T-cell (primary cell): Measurements from ENCODE around the gene DNAJB1. TPM values are rescaled to one million over a fixed set of nuclear protein-coding genes. Genes with fewer than 3 reads are reported as not detected.
A peak's percentile ranks its signal among the peaks of the same experiment; 100 is the strongest.

ENCODE experiments used
- ATAC-seq, 4 experiments: fragments of 200-7000 bp in 3 of 4; fragments of 150-1000 bp in 1 of 4; cut with Tn5 transposase; replicated peaks in 1 of 4; 1 replicate in 3 of 4; 2 replicates in 1 of 4; pipeline ENCODE4 v1.10.0; 2021; ENCODE audit warnings: moderate library complexity in 3 of 4, mild to moderate bottlenecking in 2 of 4, moderate number of reproducible peaks in 1 of 4
- CTCF ChIA-PET, 2 donors: fragments of 300-600 bp; sonication (Branson Sonifier 250); formaldehyde crosslinking; loops; one replicate each; lab custom pipeline; 2022; ENCODE audit warnings: antibody characterized with exemption in 2 of 2; lab: Charles Lee
- POLR2A ChIA-PET, 2 donors: fragments of 300-600 bp; sonication (Branson Sonifier 250); formaldehyde crosslinking; loops; one replicate each; lab custom pipeline; 2022; ENCODE audit warnings: antibody characterized with exemption in 2 of 2; lab: Charles Lee
- DNase-seq, 35 experiments: peaks; one replicate each; pipeline versions ENCODE4 v3.0.0 to v3.0.0-alpha.2; 2013 to 2023
- H3K27ac ChIP-seq: one replicate; pipeline ENCODE4 v1.5.1; 2013; ENCODE audit warnings: low read length
- H3K27me3 ChIP-seq, 2 experiments: replicated peaks in 1 of 2; 1 replicate in 1 of 2; 2 replicates in 1 of 2; pipeline versions ENCODE4 v1.6.1 to v1.7.0; 2013; ENCODE audit warnings: low read length in 1 of 2, mixed read lengths in 1 of 2; ENCODE audit not compliant: control insufficient read depth in 2 of 2, insufficient read depth in 2 of 2; ENCODE audit errors: extremely low read depth in 1 of 2
- H3K36me3 ChIP-seq, 2 donors: 1 replicate in 1 of 2; 2 replicates in 1 of 2; pipeline versions ENCODE4 v1.6.1 to v1.7.0; 2013; ENCODE audit warnings: low read length in 1 of 2; ENCODE audit not compliant: control insufficient read depth in 2 of 2, insufficient read depth in 1 of 2; ENCODE audit errors: extremely low read depth in 1 of 2
- H3K4me1 ChIP-seq, 2 experiments: 1 replicate in 1 of 2; 2 replicates in 1 of 2; pipeline versions ENCODE4 v1.6.1 to v1.7.0; 2013; ENCODE audit warnings: low read length in 2 of 2, mixed read lengths in 1 of 2; ENCODE audit not compliant: insufficient read depth in 2 of 2, control insufficient read depth in 1 of 2; ENCODE audit errors: extremely low read depth in 1 of 2
- H3K4me3 ChIP-seq, 2 donors: 1 replicate in 1 of 2; 2 replicates in 1 of 2; pipeline versions ENCODE4 v1.5.1 to v1.7.0; 2013; ENCODE audit warnings: mild to moderate bottlenecking in 2 of 2, low read length in 1 of 2, moderate library complexity in 1 of 2; ENCODE audit not compliant: control insufficient read depth in 1 of 2; ENCODE audit errors: extremely low read depth in 1 of 2
- H3K9me3 ChIP-seq: 2 replicates; pipeline ENCODE4 v1.7.0; 2013
- H3K27ac Mint-ChIP-seq, 2 donors: one replicate each; pipeline ENCODE4 v1.8.0; 2020 to 2021; ENCODE audit warnings: mild to moderate bottlenecking in 2 of 2, mixed read lengths in 2 of 2
- H3K27me3 Mint-ChIP-seq, 2 donors: one replicate each; pipeline ENCODE4 v1.8.0; 2021 to 2022; ENCODE audit warnings: mixed read lengths in 2 of 2
- H3K36me3 Mint-ChIP-seq: one replicate; pipeline ENCODE4 v1.8.0; 2021; ENCODE audit warnings: mixed read lengths
- H3K4me1 Mint-ChIP-seq, 3 donors: one replicate each; pipeline ENCODE4 v1.8.0; 2020 to 2022; ENCODE audit warnings: mixed read lengths in 3 of 3, mild to moderate bottlenecking in 1 of 3
- H3K4me3 Mint-ChIP-seq, 3 donors: one replicate each; pipeline ENCODE4 v1.8.0; 2020 to 2022; ENCODE audit warnings: mild to moderate bottlenecking in 3 of 3, mixed read lengths in 3 of 3, moderate library complexity in 3 of 3
- H3K9me3 Mint-ChIP-seq, 3 donors: one replicate each; pipeline ENCODE4 v1.8.0; 2020 to 2022; ENCODE audit warnings: mixed read lengths in 3 of 3
- WGBS: methylation state at CpG from one replicate; pipeline ENCODE4 v1.1.5; 2013; ENCODE audit warnings: missing lambda C conversion rate; ENCODE audit not compliant: insufficient coverage; 5-methylcytosine and 5-hydroxymethylcytosine counted together
- total RNA-seq, 35 experiments: library from RNA in 6 of 35; stranded (reverse) in 6 of 35; fragments of 120-200 nt in 1 of 35; gene quantifications; one replicate each; pipeline versions ENCODE4 v1.2.1 to v1.2.4 and lab custom pipeline; 2013 to 2026

Gene DNAJB1
- total RNA-seq, 5 donors from 2014 or later (not counting 1 experiment from before 2014, with no cell fraction given): 158 to 575 (median 165) TPM

- H3K27me3 ChIP-seq: no peaks in the 10 kb centered on the region
- ChIA-PET CTCF (interaction anchor here in 1 of 2 donors (1.1 to 1.9 kb wide), 2 partner anchors 9 to 10 kb away, joined by 4 to 5 read pairs; no protein-coding TSS in a partner anchor), POLR2A (interaction anchor here (0.7 to 3.8 kb wide), 5 partner anchors 8 to 718 kb away, joined by 4 to 35 read pairs (median 8); no protein-coding TSS in a partner anchor)
- ATAC-seq (no peak), DNase-seq (no peak)
- Mint-ChIP-seq H3K4me3 (peak overlapping the region; percentile 90 to 94 (median 93)), H3K9me3 (no peaks in the 10 kb centered on the region), H3K27ac (peak overlapping the region; percentile 85 to 93), H3K27me3 (no peaks in the 10 kb centered on the region), H3K36me3 (peaks cover 30% of the 10 kb centered on the region), H3K4me1 (peaks cover 62 to 66% (median 65%) of the 10 kb centered on the region in 3 donors)
- no peaks in the 10 kb centered on the region for H3K9me3 ChIP-seq
- peaks cover 2 to 30% of the 10 kb centered on the region in 2 donors for H3K36me3 ChIP-seq
- H3K27ac ChIP-seq: peak overlapping the region; percentile 3
- peak overlapping the region; percentile 88 to 89 for H3K4me3 ChIP-seq
- H3K4me1 ChIP-seq: peaks cover 15 to 51% of the 10 kb centered on the region in 2 experiments
- no CpG with 5 or more reads among the region's 8 CpGs for WGBS
Measured at GRCh38 chr19:14515501-14516047, 2.6 kb downstream of the DNAJB1 start.

- Mint-ChIP-seq H3K4me1 (peaks cover 57 to 60% (median 60%) of the 10 kb centered on the region in 3 donors), H3K27ac (peak overlapping the region; percentile 77 to 85), H3K9me3 (no peaks in the 10 kb centered on the region), H3K36me3 (peaks cover 30% of the 10 kb centered on the region), H3K27me3 (no peaks in the 10 kb centered on the region), H3K4me3 (peak overlapping the region; percentile 90 to 94 (median 93))
- Histone ChIP-seq H3K4me3 (no peak overlapping the region), H3K27ac (no peak overlapping the region), H3K4me1 (peaks cover 11 to 39% of the 10 kb centered on the region in 2 experiments), H3K27me3 (no peaks in the 10 kb centered on the region), H3K9me3 (no peaks in the 10 kb centered on the region), H3K36me3 (peaks cover 2 to 30% of the 10 kb centered on the region in 2 donors)
- DNase-seq (peak in 1 of 35 experiments; percentile 9), ATAC-seq (no peak)
- POLR2A ChIA-PET: interaction anchor here (0.5 to 1.3 kb wide), 6 partner anchors 9 to 293 kb away, joined by 3 to 4 read pairs (median 3); partner anchors contain the start of gene GIPC1 (in 1 of the 2)
- CTCF ChIA-PET: no interaction called here
- WGBS: 89% methylated on average over 6 of the region's 8 CpGs
Measured at GRCh38 chr19:14514215-14514863, 3.9 kb downstream of the DNAJB1 start.

- ATAC-seq: no peak
- Mint-ChIP-seq H3K4me1 (peaks cover 63 to 67% (median 67%) of the 10 kb centered on the region in 3 donors), H3K9me3 (no peaks in the 10 kb centered on the region), H3K27me3 (no peaks in the 10 kb centered on the region), H3K4me3 (no peak overlapping the region), H3K27ac (peak overlapping the region; percentile 57 to 58), H3K36me3 (peaks cover 30% of the 10 kb centered on the region)
- Histone ChIP-seq H3K27ac (no peak overlapping the region), H3K4me1 (peaks cover 11 to 48% of the 10 kb centered on the region in 2 experiments), H3K4me3 (no peak overlapping the region), H3K9me3 (no peaks in the 10 kb centered on the region), H3K27me3 (no peaks in the 10 kb centered on the region), H3K36me3 (peaks cover 2 to 30% of the 10 kb centered on the region in 2 donors)
- WGBS: 94% methylated on average over 11 of the region's 14 CpGs
- DNase-seq: no peak
- ChIA-PET POLR2A (interaction anchor here in 1 of 2 donors (0.7 kb wide), 1 partner anchor 8 kb away, joined by 3 read pairs; no protein-coding TSS in a partner anchor), CTCF (interaction anchor here in 1 of 2 donors (0.6 kb wide), 1 partner anchor 26 kb away, joined by 5 read pairs; no protein-coding TSS in a partner anchor)
Measured at GRCh38 chr19:14512406-14512961, 5.7 kb downstream of the DNAJB1 start.

- no peak overlapping the region for H3K27ac ChIP-seq
- H3K4me1 Mint-ChIP-seq: peaks cover 67 to 72% (median 72%) of the 10 kb centered on the region in 3 donors
- ChIA-PET CTCF (no interaction called here), POLR2A (interaction anchor here in 1 of 2 donors (0.9 kb wide), 1 partner anchor 11 kb away, joined by 5 read pairs; no protein-coding TSS in a partner anchor)
- H3K4me1 ChIP-seq: peaks cover 9 to 52% of the 10 kb centered on the region in 2 experiments
- H3K36me3 Mint-ChIP-seq: peaks cover 18% of the 10 kb centered on the region
- DNase-seq: no peak
- peak overlapping the region in 1 of 2 donors; percentile 72 for H3K27ac Mint-ChIP-seq
- H3K4me3 ChIP-seq: no peak overlapping the region
- peak overlapping the region in 1 of 3 donors; percentile 19 for H3K4me3 Mint-ChIP-seq
- peaks cover 2 to 22% of the 10 kb centered on the region in 2 donors for H3K36me3 ChIP-seq
- H3K9me3 ChIP-seq: no peaks in the 10 kb centered on the region
- no peaks in the 10 kb centered on the region for H3K9me3 Mint-ChIP-seq
- no peaks in the 10 kb centered on the region for H3K27me3 ChIP-seq
- no peak for ATAC-seq
- 93% methylated on average over 4 of the region's 4 CpGs for WGBS
- no peaks in the 10 kb centered on the region for H3K27me3 Mint-ChIP-seq
Measured at GRCh38 chr19:14511229-14511593, 7.0 kb downstream of the DNAJB1 start.

- H3K9me3 Mint-ChIP-seq: no peaks in the 10 kb centered on the region
- ChIA-PET POLR2A (interaction anchor here (0.6 to 2.2 kb wide), 3 partner anchors 8 to 11 kb away, joined by 3 to 13 read pairs (median 5); partner anchors contain the start of gene DNAJB1 (in 1 of the 2)), CTCF (interaction anchor here (0.6 to 1.7 kb wide), 6 partner anchors 9 to 396 kb away, joined by 3 to 8 read pairs (median 4); partner anchors contain the start of gene GIPC1 (in 1 of the 2))
- ATAC-seq (no peak), DNase-seq (no peak)
- Histone ChIP-seq H3K27me3 (no peaks in the 10 kb centered on the region), H3K4me1 (peaks cover 13 to 52% of the 10 kb centered on the region in 2 experiments), H3K9me3 (no peaks in the 10 kb centered on the region), H3K4me3 (no peak overlapping the region), H3K27ac (no peak overlapping the region), H3K36me3 (peaks cover 2 to 15% of the 10 kb centered on the region in 2 donors)
- WGBS: 81% methylated on average over 3 of the region's 22 CpGs
- H3K27ac Mint-ChIP-seq: peak overlapping the region; percentile 72 to 75
- H3K36me3 Mint-ChIP-seq: peaks cover 12% of the 10 kb centered on the region
- H3K27me3 Mint-ChIP-seq: no peaks in the 10 kb centered on the region
- H3K4me1 Mint-ChIP-seq: peaks cover 67 to 72% (median 72%) of the 10 kb centered on the region in 3 donors
- H3K4me3 Mint-ChIP-seq: peak overlapping the region in 1 of 3 donors; percentile 19
Measured at GRCh38 chr19:14510311-14511228, 7.6 kb downstream of the DNAJB1 start.
